Measurements from ENCODE around the gene E2F3. TPM values are rescaled to one million over a fixed set of nuclear protein-coding genes. Genes with fewer than 3 reads are reported as not detected.

Gene E2F3
- total RNA-seq, 1 experiment from 2014 or later, result 15.4 TPM

GRCh38 chr6:20403766-20404640 lies 2.3 kb downstream of the E2F3 start:
- H3K4me1 Mint-ChIP-seq (ENCODE audit: low read depth, unreplicated experiment), result no peaks in the 10 kb centered on the region
- ChIA-PET POLR2A (interaction anchor here (0.6 to 0.8 kb wide), 5 partner anchors 30 to 1547 kb away, joined by 4 to 9 read pairs (median 6); partner anchors contain the start of gene CDKAL1), CTCF (interaction anchor here (0.6 to 1.3 kb wide), 14 partner anchors 9 to 276 kb away, joined by 3 to 9 read pairs (median 6); no protein-coding TSS in a partner anchor)
- H3K27me3 ChIP-seq (replicated peaks; ENCODE audit: control insufficient read depth, insufficient read depth, low read length), result no peaks in the 10 kb centered on the region
- intact Hi-C loops (cut with micrococcal nuclease; ENCODE audit: unreplicated experiment), result loop anchor here (1.0 kb wide), 1 partner anchor 124 kb away; no protein-coding TSS in a partner anchor
- H3K36me3 ChIP-seq (ENCODE audit: control insufficient read depth, insufficient read depth, low read length), result no peaks in the 10 kb centered on the region
- TF ChIP-seq, protein P1, sequence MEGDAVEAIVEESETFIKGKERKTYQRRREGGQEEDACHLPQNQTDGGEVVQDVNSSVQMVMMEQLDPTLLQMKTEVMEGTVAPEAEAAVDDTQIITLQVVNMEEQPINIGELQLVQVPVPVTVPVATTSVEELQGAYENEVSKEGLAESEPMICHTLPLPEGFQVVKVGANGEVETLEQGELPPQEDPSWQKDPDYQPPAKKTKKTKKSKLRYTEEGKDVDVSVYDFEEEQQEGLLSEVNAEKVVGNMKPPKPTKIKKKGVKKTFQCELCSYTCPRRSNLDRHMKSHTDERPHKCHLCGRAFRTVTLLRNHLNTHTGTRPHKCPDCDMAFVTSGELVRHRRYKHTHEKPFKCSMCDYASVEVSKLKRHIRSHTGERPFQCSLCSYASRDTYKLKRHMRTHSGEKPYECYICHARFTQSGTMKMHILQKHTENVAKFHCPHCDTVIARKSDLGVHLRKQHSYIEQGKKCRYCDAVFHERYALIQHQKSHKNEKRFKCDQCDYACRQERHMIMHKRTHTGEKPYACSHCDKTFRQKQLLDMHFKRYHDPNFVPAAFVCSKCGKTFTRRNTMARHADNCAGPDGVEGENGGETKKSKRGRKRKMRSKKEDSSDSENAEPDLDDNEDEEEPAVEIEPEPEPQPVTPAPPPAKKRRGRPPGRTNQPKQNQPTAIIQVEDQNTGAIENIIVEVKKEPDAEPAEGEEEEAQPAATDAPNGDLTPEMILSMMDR (IDR thresholded peaks at IDR 0.05; ENCODE audit: insufficient read depth in 1 of 2, low read depth in 1 of 2, low read length in 1 of 2, severe bottlenecking in 1 of 2, unreplicated experiment in 1 of 2), result no peak
- H3K9me3 Mint-ChIP-seq (ENCODE audit: unreplicated experiment), result no peaks in the 10 kb centered on the region
- peaks cover 31% of the 10 kb centered on the region for H3K36me3 Mint-ChIP-seq (ENCODE audit: insufficient read depth, unreplicated experiment)
- peaks cover 7% of the 10 kb centered on the region for H3K4me1 ChIP-seq
- DNase-seq, result peak; percentile 11 to 35
- peak overlapping the region; percentile 82 for H3K27ac Mint-ChIP-seq (ENCODE audit: unreplicated experiment)
- H3K4me3 ChIP-seq (ENCODE audit: low read depth, low read length), result peak overlapping the region; percentile 91
- peak overlapping the region; percentile 91 for H3K4me3 Mint-ChIP-seq (ENCODE audit: unreplicated experiment)
- BruUV-seq (replicated peaks), result no TSS peak
- no peaks in the 10 kb centered on the region for H3K27me3 Mint-ChIP-seq (ENCODE audit: insufficient read depth, unreplicated experiment)
- no peaks in the 10 kb centered on the region for H3K9me3 ChIP-seq

GRCh38 chr6:20404641-20405032 lies 3.0 kb downstream of the E2F3 start:
- Mint-ChIP-seq H3K4me1 (ENCODE audit: low read depth, unreplicated experiment) (no peaks in the 10 kb centered on the region), H3K9me3 (ENCODE audit: unreplicated experiment) (no peaks in the 10 kb centered on the region), H3K27ac (ENCODE audit: unreplicated experiment) (peak overlapping the region; percentile 82), H3K36me3 (ENCODE audit: insufficient read depth, unreplicated experiment) (peaks cover 31% of the 10 kb centered on the region), H3K4me3 (ENCODE audit: unreplicated experiment) (peak overlapping the region; percentile 91), H3K27me3 (ENCODE audit: insufficient read depth, unreplicated experiment) (no peaks in the 10 kb centered on the region)
- no peaks in the 10 kb centered on the region for H3K27me3 ChIP-seq (replicated peaks; ENCODE audit: control insufficient read depth, insufficient read depth, low read length)
- TF ChIP-seq, protein P1 (IDR thresholded peaks at IDR 0.05; ENCODE audit: insufficient read depth in 1 of 2, low read depth in 1 of 2, low read length in 1 of 2, severe bottlenecking in 1 of 2, unreplicated experiment in 1 of 2), result peak; percentile 54 to 68
- peak overlapping the region; percentile 91 for H3K4me3 ChIP-seq (ENCODE audit: low read depth, low read length)
- CTCF ChIA-PET, result interaction anchor here (0.6 to 1.3 kb wide), 11 partner anchors 9 to 277 kb away, joined by 3 to 9 read pairs (median 6); no protein-coding TSS in a partner anchor
- TSS peak; percentile 39 for BruUV-seq (replicated peaks)
- H3K36me3 ChIP-seq (ENCODE audit: control insufficient read depth, insufficient read depth, low read length), result no peaks in the 10 kb centered on the region
- POLR2A ChIA-PET, result interaction anchor here (0.6 to 0.8 kb wide), 3 partner anchors 58 to 1546 kb away, joined by 4 to 6 read pairs (median 5); partner anchors contain the start of gene CDKAL1
- intact Hi-C loops (cut with micrococcal nuclease; ENCODE audit: unreplicated experiment), result loop anchor here (1.0 kb wide), 1 partner anchor 124 kb away; no protein-coding TSS in a partner anchor
- peak; percentile 65 to 71 for DNase-seq
- no peaks in the 10 kb centered on the region for H3K9me3 ChIP-seq
- H3K4me1 ChIP-seq, result peaks cover 7% of the 10 kb centered on the region

- Mint-ChIP-seq H3K27ac (ENCODE audit: unreplicated experiment) (no peak overlapping the region), H3K27me3 (ENCODE audit: insufficient read depth, unreplicated experiment) (no peaks in the 10 kb centered on the region), H3K36me3 (ENCODE audit: insufficient read depth, unreplicated experiment) (peaks cover 23% of the 10 kb centered on the region), H3K4me1 (ENCODE audit: low read depth, unreplicated experiment) (peaks cover 13% of the 10 kb centered on the region), H3K4me3 (ENCODE audit: unreplicated experiment) (no peak overlapping the region), H3K9me3 (ENCODE audit: unreplicated experiment) (no peaks in the 10 kb centered on the region)
- Histone ChIP-seq H3K4me3 (ENCODE audit: low read depth, low read length) (no peak overlapping the region), H3K27me3 (replicated peaks; ENCODE audit: control insufficient read depth, insufficient read depth, low read length) (no peaks in the 10 kb centered on the region), H3K4me1 (peaks cover 7% of the 10 kb centered on the region), H3K9me3 (no peaks in the 10 kb centered on the region), H3K36me3 (ENCODE audit: control insufficient read depth, insufficient read depth, low read length) (peaks cover 1% of the 10 kb centered on the region; the same call in 1 of the 2 replicates)
- no TSS peak for BruUV-seq (replicated peaks)
- POLR2A ChIA-PET, result no interaction called here
- no peak for DNase-seq
- CTCF ChIA-PET, result no interaction called here
- TF ChIP-seq, protein P1 (IDR thresholded peaks at IDR 0.05; ENCODE audit: insufficient read depth in 1 of 2, low read depth in 1 of 2, low read length in 1 of 2, severe bottlenecking in 1 of 2, unreplicated experiment in 1 of 2), result no peak
- intact Hi-C loops (cut with micrococcal nuclease; ENCODE audit: unreplicated experiment), result no loop called here
Observed at GRCh38 chr6:20408851-20409250, 7.2 kb downstream of the E2F3 start.

Data from Caco-2 (cell line).